H9 (cell line): ENCODE results near the gene KRTAP2-1. TPM values are rescaled to one million over a fixed set of nuclear protein-coding genes. Genes with fewer than 3 reads are reported as not detected.

ENCODE experiments used
- DNase-seq: peaks from one replicate; pipeline ENCODE4 v3.0.0-alpha.2; 2017
- H2AFZ ChIP-seq: one replicate; pipeline ENCODE4 v1.6.1; 2013; ENCODE audit warnings: mild to moderate bottlenecking, low read length, control low read depth, moderate library complexity
- H2AK5ac ChIP-seq: 2 replicates; pipeline ENCODE4 v1.6.1; 2013; ENCODE audit warnings: low read length, control low read depth, mixed read lengths; ENCODE audit not compliant: insufficient read length
- H2BK120ac ChIP-seq: one replicate; pipeline ENCODE4 v1.6.1; 2013; ENCODE audit warnings: low read depth, mild to moderate bottlenecking, low read length, control low read depth, inconsistent platforms; ENCODE audit not compliant: poor library complexity, severe bottlenecking
- H2BK12ac ChIP-seq: 2 replicates; pipeline ENCODE4 v1.6.1; 2013; ENCODE audit warnings: low read length, control low read depth, mixed read lengths, low read depth; ENCODE audit not compliant: insufficient read length
- H2BK15ac ChIP-seq: 2 replicates; pipeline ENCODE4 v1.6.1; 2013; ENCODE audit warnings: low read depth, low read length, control low read depth
- H2BK20ac ChIP-seq: one replicate; pipeline ENCODE4 v1.6.1; 2013; ENCODE audit warnings: low read depth, mild to moderate bottlenecking, low read length, control low read depth, inconsistent platforms; ENCODE audit not compliant: poor library complexity, severe bottlenecking
- H2BK5ac ChIP-seq: 2 replicates; pipeline ENCODE4 v1.6.1; 2013; ENCODE audit warnings: low read length, control low read depth, mixed read lengths; ENCODE audit not compliant: insufficient read length
- H3K14ac ChIP-seq: 2 replicates; pipeline ENCODE4 v1.6.1; 2013; ENCODE audit warnings: low read length, control low read depth; ENCODE audit not compliant: insufficient read depth
- H3K18ac ChIP-seq: 2 replicates; pipeline ENCODE4 v1.6.1; 2013; ENCODE audit warnings: low read depth, mild to moderate bottlenecking, mixed read lengths, low read length, control low read depth; ENCODE audit not compliant: insufficient read length
- H3K23ac ChIP-seq: 2 replicates; pipeline ENCODE4 v1.6.1; 2013; ENCODE audit warnings: low read length, control low read depth, mixed read lengths, low read depth; ENCODE audit not compliant: insufficient read length
- H3K23me2 ChIP-seq: 2 replicates; pipeline ENCODE4 v1.6.1; 2013; ENCODE audit warnings: low read depth, mild to moderate bottlenecking, mixed read lengths, low read length, control low read depth; ENCODE audit not compliant: insufficient read length, poor library complexity, severe bottlenecking
- H3K27ac ChIP-seq: 2 replicates; pipeline ENCODE4 v1.5.1; 2013; ENCODE audit warnings: low read length, control low read depth, mixed read lengths, low read depth; ENCODE audit not compliant: insufficient read length
- H3K27me3 ChIP-seq: 2 replicates; pipeline ENCODE4 v1.6.1; 2013; ENCODE audit warnings: low read length, control low read depth, inconsistent platforms; ENCODE audit not compliant: insufficient read depth
- H3K4ac ChIP-seq: 2 replicates; pipeline ENCODE4 v1.6.1; 2013; ENCODE audit warnings: low read depth, mild to moderate bottlenecking, control low read depth, inconsistent platforms, low read length, moderate library complexity
- H3K4me1 ChIP-seq: 2 replicates; pipeline ENCODE4 v1.6.1; 2013; ENCODE audit warnings: low read length, control low read depth, inconsistent platforms; ENCODE audit not compliant: insufficient read depth
- H3K4me2 ChIP-seq: 2 replicates; pipeline ENCODE4 v1.6.1; 2013; ENCODE audit warnings: low read length, control low read depth, mixed read lengths; ENCODE audit not compliant: insufficient read length, insufficient read depth
- H3K56ac ChIP-seq: 2 replicates; pipeline ENCODE4 v1.6.1; 2013; ENCODE audit warnings: low read depth, mild to moderate bottlenecking, mixed read lengths, low read length, control low read depth; ENCODE audit not compliant: insufficient read length
- H3K79me1 ChIP-seq: 2 replicates; pipeline ENCODE4 v1.6.1; 2013; ENCODE audit warnings: low read depth, mild to moderate bottlenecking, moderate library complexity, low read length, control low read depth, inconsistent platforms; ENCODE audit not compliant: insufficient read depth, poor library complexity, severe bottlenecking
- H3K79me2 ChIP-seq: 2 replicates; pipeline ENCODE4 v1.6.1; 2013; ENCODE audit warnings: low read length, control low read depth, inconsistent platforms; ENCODE audit not compliant: insufficient read depth
- H3K9ac ChIP-seq: 2 replicates; pipeline ENCODE4 v1.6.1; 2013; ENCODE audit warnings: low read length, control low read depth, mixed read lengths; ENCODE audit not compliant: insufficient read length; ENCODE audit errors: extremely low read depth
- H3K9me3 ChIP-seq: one replicate; pipeline ENCODE4 v1.6.1; 2013; ENCODE audit warnings: low read depth, low read length, inconsistent platforms; ENCODE audit not compliant: control insufficient read depth
- H3T11ph ChIP-seq: one replicate; pipeline ENCODE4 v1.6.1; 2013; ENCODE audit warnings: mild to moderate bottlenecking, low read length, control low read depth, inconsistent platforms
- H4K20me1 ChIP-seq: one replicate; pipeline ENCODE4 v1.6.1; 2013; ENCODE audit not compliant: control insufficient read depth, insufficient read length, insufficient read depth
- H4K5ac ChIP-seq: 2 replicates; pipeline ENCODE4 v1.6.1; 2013; ENCODE audit warnings: low read depth, mild to moderate bottlenecking, mixed read lengths, low read length, control low read depth; ENCODE audit not compliant: insufficient read length
- H4K8ac ChIP-seq: replicated peaks from 2 replicates; pipeline ENCODE4 v1.6.1; 2013; ENCODE audit warnings: low read length, control low read depth, mixed read lengths, low read depth; ENCODE audit not compliant: insufficient read length
- H4K91ac ChIP-seq: 2 replicates; pipeline ENCODE4 v1.6.1; 2013; ENCODE audit warnings: low read depth, mild to moderate bottlenecking, moderate library complexity, mixed read lengths, low read length, control low read depth; ENCODE audit not compliant: insufficient read length
- H3K27ac Mint-ChIP-seq, 3 experiments: 2 replicates in 2 of 3; 3 replicates in 1 of 3; pipeline ENCODE4 v1.8.0; 2020 to 2021; ENCODE audit warnings: mixed read lengths in 3 of 3, mild to moderate bottlenecking in 1 of 3, moderate library complexity in 1 of 3
- H3K27me3 Mint-ChIP-seq: 2 replicates; pipeline ENCODE4 v1.8.0; 2021; ENCODE audit warnings: low read depth, mild to moderate bottlenecking, moderate library complexity, mixed read lengths
- H3K36me3 Mint-ChIP-seq, 3 experiments: 2 replicates in 2 of 3; 3 replicates in 1 of 3; pipeline ENCODE4 v1.8.0; 2020 to 2021; ENCODE audit warnings: low read depth in 3 of 3, mixed read lengths in 3 of 3; ENCODE audit not compliant: insufficient read depth in 1 of 3
- H3K4me1 Mint-ChIP-seq, 2 experiments: 2 replicates each; pipeline ENCODE4 v1.8.0; 2020; ENCODE audit warnings: mixed read lengths in 2 of 2
- H3K4me3 Mint-ChIP-seq, 2 experiments: 2 replicates in 1 of 2; 3 replicates in 1 of 2; pipeline ENCODE4 v1.8.0; 2020 to 2021; ENCODE audit warnings: mild to moderate bottlenecking in 2 of 2, mixed read lengths in 2 of 2, moderate library complexity in 1 of 2
- H3K9me3 Mint-ChIP-seq, 2 experiments: 2 replicates in 1 of 2; 3 replicates in 1 of 2; pipeline ENCODE4 v1.8.0; 2020; ENCODE audit warnings: mild to moderate bottlenecking in 2 of 2, mixed read lengths in 2 of 2, moderate library complexity in 1 of 2
- CTCF ChIP-seq: fragments of 200-600 bp; sonication (generic); conservative IDR thresholded peaks from 3 replicates; pipeline ENCODE4 v1.8.0; 2021; ENCODE audit warnings: antibody characterized with exemption, mild to moderate bottlenecking
- total RNA-seq: library from RNA; stranded (reverse); gene quantifications from 2 replicates; pipeline ENCODE4 v1.2.1, GENCODE V29; 2021

The KRTAP2-1 gene
- total RNA-seq, 1 experiment from 2014 or later: not detected

DNA sequence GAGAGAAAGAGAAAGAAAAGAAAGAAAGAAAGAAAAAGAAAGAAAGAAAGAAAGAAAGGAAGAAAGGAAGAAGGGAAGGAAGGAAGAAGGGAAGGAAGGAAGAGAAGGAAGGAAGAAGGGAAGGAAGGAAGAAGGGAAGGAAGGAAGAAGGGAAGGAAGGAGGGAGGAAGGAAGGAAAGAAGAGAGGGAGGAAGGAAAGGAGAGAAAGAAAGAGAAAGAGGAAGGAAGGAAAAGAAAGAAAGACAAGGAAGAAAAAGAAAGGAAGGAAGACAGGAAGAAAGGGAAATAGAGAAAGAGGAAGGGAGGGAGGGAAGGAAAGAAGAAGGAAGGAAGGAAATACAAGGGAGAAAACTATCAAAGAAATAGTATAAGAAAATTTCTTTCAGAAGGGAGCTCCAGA lies 29.7 kb upstream of the KRTAP2-1 start:
- Mint-ChIP-seq H3K4me1 (no peaks in the 10 kb centered on the region), H3K9me3 (no peaks in the 10 kb centered on the region; a peak in 1 of 5 replicates), H3K27me3 (no peaks in the 10 kb centered on the region; the same call in none of the 2 replicates), H3K4me3 (no peak overlapping the region), H3K27ac (no peak overlapping the region), H3K36me3 (no peaks in the 10 kb centered on the region)
- H3K23ac ChIP-seq: no peak overlapping the region
- H4K91ac ChIP-seq: no peak overlapping the region
- no peak overlapping the region for H3K18ac ChIP-seq
- H4K5ac ChIP-seq: no peak overlapping the region
- H3K79me2 ChIP-seq: no peaks in the 10 kb centered on the region
- H3K79me1 ChIP-seq: no peaks in the 10 kb centered on the region
- no peak overlapping the region for H2BK120ac ChIP-seq
- no peak overlapping the region for H2BK5ac ChIP-seq
- H2AK5ac ChIP-seq: no peak overlapping the region
- DNase-seq: no peak
- no peak overlapping the region for H3T11ph ChIP-seq
- no peak overlapping the region for H4K8ac ChIP-seq
- no peak overlapping the region for H3K27ac ChIP-seq
- no peak overlapping the region for H3K4me2 ChIP-seq
- H3K56ac ChIP-seq: no peak overlapping the region
- no peaks in the 10 kb centered on the region for H3K9me3 ChIP-seq
- no peaks in the 10 kb centered on the region for H3K4me1 ChIP-seq
- H2BK20ac ChIP-seq: no peak overlapping the region
- no peak overlapping the region for H3K4ac ChIP-seq
- H2BK15ac ChIP-seq: no peak overlapping the region
- no peak overlapping the region for H2BK12ac ChIP-seq
- H2AFZ ChIP-seq: no peak overlapping the region
- H3K23me2 ChIP-seq: no peaks in the 10 kb centered on the region
- H3K27me3 ChIP-seq: no peaks in the 10 kb centered on the region
- no peak for TF ChIP-seq CTCF
- no peak overlapping the region for H3K9ac ChIP-seq
- H3K14ac ChIP-seq: no peak overlapping the region
- H4K20me1 ChIP-seq: no peaks in the 10 kb centered on the region
